GM21515 (cell line): ENCODE measurements around the gene GIPR.
"Not testable (repeated sequence)": the region's sequence is repeated elsewhere in the genome, so short reads cannot be mapped to it uniquely, and the experiment has no call there.

Source experiments
- ATAC-seq: cut with Tn5 transposase; IDR thresholded peaks from one replicate; pipeline ENCODE4 v1.9.1; 2021; ENCODE audit not compliant: unreplicated experiment

Gene GIPR, protein sequence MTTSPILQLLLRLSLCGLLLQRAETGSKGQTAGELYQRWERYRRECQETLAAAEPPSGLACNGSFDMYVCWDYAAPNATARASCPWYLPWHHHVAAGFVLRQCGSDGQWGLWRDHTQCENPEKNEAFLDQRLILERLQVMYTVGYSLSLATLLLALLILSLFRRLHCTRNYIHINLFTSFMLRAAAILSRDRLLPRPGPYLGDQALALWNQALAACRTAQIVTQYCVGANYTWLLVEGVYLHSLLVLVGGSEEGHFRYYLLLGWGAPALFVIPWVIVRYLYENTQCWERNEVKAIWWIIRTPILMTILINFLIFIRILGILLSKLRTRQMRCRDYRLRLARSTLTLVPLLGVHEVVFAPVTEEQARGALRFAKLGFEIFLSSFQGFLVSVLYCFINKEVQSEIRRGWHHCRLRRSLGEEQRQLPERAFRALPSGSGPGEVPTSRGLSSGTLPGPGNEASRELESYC

DNA sequence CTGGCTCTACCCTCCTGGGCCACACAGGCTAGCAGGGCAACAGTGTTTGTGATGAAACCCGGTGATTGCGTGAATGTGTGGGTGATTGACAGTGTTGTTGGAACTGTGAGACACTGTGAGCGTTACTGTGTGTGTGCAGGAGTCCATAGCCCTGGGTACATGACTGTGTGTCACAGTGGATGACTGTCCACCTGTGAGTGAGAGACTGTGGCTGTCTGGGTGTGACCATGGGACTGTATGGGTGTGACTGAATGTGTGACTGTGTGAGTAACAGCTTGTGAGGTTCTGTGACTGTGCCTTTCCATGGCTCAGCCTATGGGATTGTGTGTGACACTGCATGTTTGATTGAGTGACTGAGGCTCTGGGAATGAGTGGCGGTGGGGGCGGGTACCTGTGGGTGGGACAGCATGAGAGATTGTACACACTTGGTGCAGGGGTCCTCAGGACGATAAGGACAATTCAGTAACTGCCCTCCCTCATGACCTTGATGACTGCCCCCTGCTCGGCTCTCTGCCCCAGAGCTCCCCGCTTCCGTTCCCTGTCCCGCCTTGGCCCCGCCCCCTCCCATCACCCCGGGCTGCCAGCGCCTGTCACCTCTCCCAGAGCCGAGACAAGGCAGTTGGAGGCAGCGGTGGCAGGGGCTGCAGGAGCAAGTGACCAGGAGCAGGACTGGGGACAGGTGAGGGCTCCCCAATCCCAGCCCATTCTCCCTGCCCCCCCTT lies at the start of gene GIPR:
Gene GIPR, plus strand, starts transcription at position 602 of the 722 bp plus-strand sequence. CDS start 1,300 bp downstream, outside the sequence.
- peak; percentile 37 for ATAC-seq

DNA sequence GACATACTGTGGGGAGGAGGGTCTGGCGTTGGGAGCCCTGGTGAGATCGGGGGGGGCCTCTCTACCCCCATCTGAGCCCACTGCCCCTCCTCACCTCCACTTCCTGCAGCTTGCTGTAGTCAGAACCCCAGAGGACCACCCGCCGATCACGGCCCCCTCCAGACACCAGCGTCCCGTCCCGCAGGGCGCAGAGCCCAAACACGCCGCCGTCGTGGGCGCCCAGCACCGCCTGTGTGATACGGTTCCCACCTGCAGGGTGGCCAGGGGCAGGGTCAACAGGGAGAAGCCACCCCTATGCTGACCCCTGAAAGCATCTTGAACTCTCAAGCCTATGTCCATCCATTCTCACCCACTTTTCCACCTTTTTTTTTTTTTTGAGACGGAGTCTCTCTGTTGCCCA lies 46.6 kb upstream of the GIPR start:
- no peak for ATAC-seq

DNA sequence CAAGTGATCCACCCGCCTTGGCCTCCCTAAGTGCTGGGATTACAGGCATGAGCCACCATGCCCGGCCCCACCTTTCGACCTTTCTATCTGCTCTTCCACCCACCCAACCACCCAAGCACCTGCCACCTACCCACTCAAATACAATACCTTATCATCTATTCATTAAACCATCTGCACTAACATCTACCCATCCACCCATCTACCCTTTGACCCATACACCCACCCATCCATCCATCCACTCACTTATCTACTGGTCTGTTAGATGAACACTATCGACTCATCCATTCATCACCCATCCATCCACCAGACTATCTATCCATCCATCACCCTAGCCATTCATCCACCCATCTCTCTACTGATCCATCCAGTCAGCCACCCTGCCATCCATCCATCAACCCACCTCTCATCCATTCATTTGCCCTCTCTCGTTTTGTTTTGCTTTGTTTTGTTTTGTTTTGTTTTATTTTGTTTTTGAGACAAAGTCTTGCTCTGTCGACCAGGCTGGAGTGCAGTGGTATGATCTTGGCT lies 46.0 kb upstream of the GIPR start:
- no peak for ATAC-seq

DNA sequence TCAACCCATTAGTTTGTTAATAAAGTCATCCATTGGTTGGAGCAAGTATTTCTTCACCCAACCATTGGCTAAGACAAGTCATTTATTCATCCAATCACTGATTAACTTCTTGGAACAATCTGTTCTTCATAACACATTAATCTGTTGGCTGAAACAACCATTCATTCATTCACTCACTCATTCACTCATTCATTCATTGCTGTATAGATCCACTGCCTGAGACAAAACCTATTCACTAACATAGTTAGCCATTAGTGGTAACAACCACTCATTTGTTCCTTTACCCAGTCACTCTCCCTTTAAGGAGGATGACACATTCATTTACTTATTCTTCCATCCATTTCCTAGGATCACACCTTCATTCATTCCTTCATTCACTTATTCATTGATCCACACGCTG lies 44.0 kb upstream of the GIPR start:
- no peak for ATAC-seq

DNA sequence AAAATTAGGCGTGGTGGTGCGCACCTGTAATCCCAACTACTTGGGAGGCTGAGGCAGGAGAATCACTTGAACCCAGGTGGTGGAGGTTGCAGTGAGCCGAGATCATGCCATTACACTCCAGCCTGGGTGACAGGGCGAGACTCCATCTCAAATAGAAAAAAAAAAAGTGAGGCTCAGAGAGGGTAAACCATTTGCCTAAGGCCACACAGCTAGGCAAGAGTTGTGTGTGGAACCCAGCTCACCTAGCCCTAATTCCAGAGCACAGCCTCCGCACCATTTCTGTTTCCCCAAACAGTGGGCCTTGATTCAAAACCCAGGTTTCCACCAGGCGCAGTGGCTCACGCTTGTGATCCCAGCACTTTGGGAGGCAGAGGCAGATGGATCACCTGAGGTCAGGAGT lies 39.8 kb upstream of the GIPR start:
- ATAC-seq = not testable (repeated sequence)

DNA sequence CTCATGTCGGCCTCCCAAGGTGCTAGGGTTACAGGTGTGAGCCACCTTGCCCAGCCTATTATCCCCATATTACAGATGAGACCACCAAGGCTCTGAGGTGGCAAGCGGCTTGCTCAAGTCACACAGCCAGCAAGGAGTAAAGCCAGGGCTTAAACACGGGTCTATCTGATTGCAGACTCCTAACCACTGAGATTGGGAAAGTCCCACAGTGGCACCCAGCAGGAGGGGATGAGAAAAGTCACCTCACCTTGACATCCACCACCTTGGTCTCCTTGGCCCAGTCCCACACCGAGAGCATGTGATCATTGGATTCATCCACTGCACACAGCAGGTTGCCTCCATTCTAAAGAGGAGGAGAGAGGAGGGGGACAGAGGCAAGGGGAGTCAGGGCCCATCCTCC lies 38.3 kb upstream of the GIPR start:
- ATAC-seq = no peak

DNA sequence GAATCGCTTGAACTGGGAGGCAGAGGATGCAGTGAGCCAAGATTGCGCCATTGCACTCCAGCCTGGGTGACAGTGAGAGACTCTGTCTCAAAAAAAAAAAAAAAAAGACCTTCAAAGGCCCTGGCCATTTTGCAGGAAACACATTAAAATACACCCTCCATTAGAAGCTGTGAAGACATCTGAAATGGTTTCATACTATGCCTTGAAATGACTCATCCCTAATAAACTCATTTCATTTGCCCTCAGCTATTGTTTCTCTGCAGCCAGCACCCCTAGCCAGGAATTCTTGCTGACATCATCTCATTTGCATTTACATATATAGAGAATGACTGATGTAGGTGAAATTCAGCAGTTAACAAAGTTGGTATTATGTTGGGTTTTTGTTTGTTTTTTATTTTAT lies 37.6 kb upstream of the GIPR start:
- no peak for ATAC-seq

DNA sequence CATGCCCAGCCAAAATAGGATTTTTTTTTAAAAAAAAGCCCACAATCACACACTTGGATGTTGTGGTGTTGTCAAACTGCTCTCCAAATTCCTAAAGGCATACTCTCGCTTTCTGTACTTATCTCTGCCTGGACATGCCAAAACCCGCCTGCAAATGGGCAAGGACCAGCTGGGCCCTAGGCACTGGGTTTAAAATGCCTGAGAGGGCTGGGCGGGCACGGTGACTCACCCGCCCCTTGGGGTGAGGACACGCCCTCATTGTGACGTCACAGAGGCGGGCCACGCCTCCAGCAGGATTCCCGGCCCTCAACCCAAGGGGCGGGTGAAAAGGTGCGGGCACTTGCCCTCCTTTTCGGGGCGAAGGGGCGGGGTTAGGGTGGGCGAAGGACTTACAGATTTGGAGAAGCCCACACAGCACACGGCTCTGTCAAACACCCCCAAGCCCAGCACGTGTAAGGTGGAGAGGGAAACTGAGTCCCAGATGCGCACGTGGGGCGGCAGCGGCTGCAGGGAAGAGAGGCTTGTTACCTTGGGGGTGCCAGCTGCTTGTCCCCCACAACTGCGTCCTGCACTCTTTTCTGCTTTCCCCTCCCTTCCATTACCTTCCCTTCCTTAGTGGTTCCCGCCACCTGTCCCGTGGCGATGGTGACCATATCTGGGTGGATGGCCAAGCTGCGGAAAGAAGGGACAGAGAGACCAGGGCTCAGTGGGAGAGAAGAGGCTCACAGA lies 35.4 kb upstream of the GIPR start:
- no peak for ATAC-seq

DNA sequence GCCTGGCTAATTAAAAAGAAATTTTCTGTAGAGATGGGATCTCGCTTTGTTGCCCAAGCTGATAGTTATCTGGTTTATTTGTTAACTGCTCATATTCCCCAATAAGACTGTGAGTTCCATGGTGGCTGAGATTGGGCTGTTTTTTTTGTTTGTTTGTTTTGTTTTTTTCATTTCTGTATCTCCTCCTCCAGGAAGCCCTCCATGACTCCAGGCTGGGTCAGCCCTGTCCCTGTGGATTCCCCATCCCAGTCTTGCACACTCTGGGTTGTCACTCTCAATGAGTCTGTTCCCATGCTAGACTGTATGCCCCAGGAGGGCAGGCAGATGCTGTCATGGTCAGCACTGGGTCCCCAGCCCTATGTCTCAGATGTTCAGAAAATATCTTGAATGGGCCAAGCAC lies 31.7 kb upstream of the GIPR start:
- no peak for ATAC-seq

DNA sequence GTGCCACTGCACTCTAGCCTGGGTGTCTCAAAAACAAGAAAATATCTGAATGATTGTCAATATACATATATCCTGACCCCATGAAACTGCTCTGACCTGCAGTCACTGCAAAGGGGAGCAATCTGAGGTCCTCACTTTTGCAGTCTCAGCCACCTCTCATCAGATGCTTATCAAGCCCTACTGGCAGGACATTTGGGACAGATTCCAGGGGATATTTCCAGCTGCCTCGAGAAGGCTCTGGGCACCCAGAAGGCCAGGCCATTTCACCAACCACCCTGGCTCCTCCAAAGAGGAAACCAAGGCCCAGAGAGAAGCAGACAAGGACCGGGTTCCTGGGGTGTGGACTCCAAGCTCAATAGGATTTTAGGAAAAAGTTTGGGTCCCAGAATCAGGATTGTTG lies 31.1 kb upstream of the GIPR start:
- no peak for ATAC-seq

DNA sequence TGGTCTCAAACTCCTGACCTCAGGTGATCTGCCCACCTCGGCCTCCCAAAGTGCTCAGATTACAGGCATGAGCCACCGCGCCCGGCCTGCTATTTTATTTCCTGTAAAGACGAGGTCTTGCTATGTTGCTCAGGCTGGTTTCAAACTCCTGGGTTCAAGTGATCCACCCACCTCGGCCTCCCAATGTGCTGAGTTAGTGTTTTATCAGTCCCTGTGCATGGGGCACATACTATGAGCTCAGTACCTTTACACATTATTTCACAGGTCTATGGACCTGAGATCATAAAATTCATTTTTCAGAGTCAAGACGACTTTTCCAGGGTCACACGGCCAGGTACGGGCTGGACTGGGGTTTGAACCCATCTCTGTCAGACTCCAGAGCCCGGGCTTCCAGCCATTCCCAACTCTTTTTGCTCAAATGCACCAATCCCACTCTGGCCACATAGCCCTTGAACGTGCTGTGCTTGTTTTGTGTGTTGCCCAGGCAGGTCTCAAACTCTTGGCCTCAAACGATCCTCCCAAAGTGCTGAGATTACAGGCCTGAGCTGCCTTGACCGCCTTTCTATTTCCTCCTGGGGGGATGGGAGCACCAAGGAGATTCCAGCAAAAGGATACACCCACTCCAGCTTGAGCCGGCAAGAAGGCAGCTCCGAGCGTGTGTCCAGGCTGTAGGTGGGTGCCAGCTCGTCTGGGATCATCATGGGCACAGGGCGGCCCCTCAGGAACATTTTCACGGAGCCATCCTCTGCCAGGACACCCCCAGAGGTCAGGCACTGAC lies 29.9 kb upstream of the GIPR start:
- ATAC-seq = no peak

DNA sequence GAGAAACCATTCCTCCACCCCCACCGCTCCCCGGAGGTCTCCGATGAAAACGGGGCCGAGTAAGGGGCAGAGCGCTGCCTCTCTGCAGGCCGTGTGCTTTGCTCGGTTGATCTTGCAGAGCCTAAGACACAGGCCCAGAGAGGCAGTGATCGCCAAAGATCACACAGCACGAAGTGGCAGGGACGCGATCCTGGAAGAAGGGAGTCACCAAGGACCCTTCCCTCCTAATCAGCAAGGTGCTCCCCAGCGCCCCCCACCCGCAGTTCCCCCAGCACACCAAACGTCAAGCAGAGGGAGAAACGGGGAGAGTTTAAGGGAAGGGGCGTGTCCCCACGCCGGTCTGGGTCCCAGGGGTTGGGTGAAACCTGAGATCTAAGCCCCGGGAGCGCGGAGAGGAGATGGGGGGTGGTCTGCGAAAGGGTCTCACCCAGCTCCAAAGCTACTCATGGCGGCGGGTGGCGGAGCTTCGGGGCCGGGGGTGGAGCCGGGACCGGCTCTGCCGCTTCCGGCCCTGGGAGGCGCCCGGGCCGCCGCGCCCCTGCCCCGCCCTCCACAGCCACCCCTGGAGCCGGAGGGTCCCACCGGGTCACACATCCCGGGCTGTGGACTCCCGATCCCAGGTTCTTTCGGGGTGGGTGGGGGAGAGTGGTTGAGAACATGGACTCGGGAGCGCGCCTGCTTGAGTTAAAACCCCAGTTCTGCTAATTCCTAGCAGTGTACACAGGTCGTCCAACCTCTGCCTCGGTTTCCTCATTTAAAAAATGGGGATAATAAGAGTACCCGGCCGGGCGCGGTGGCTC lies 28.9 kb upstream of the GIPR start, which contains the start of gene EML2:
Gene EML2, minus strand, starts transcription at position 468 of the 800 bp plus-strand sequence. Its CDS starts 21 bp downstream, at position 447.
- no peak for ATAC-seq

DNA sequence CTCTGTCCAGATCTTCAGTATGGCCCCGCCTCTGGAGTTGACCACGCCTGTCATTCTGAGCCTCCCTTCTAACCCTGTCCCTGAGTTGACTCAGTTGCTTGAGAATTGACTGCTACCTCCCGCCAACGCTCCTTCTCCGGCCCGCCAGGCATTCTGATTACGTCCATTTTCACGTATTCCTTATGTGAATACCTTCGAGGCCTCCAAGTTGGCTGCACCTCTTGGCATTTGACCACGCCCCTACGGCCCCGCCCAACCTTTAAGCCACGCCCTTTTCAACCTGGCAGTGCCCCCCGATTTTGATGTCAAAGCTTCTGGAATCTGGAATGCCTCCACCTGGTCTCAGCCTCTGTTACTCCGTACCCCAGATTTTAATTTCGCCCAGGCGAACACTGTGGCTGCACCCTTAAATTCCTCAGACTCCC lies 27.2 kb upstream of the GIPR start:
- no peak for ATAC-seq

DNA sequence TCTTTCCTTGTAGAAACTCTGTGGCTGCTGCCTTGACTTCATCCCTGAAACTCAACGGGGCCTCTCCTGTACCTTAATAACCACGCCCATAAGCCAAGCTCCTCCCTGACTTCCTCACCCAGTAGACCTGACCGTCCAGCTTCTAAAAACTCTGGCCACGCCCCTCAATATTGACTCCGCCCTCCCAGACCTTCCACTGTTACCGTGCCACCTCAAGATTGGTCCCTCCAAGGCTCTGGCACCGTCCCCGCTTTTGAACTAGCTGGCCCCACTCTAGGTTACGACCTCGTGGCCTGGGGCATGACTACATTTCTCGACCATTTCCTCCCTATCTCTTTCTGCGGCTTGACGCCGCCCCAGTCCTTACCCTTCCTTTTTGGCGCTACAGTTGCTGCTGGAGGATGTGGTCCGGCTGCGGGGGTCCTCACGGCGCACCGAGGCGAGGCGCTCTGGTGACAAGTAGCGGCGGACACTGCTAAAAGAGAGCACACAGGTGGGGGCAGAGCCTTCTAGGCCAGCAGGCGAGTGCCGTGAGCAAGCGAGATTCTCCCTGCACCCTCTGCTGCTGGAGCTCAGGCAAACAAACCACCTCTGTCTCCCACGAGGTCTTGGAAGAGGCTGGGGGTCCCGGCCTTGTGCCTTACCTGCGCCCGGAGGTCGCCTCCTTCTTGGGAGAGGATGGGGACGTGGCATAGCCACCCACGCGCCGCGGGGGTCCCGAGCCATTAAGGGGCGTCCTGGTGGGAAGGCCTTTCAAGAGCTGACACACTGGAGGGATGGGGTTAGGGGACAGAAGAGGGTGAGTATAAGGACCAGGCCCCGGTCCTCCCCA lies 26.5 kb upstream of the GIPR start:
- ATAC-seq = peak; percentile 27

DNA sequence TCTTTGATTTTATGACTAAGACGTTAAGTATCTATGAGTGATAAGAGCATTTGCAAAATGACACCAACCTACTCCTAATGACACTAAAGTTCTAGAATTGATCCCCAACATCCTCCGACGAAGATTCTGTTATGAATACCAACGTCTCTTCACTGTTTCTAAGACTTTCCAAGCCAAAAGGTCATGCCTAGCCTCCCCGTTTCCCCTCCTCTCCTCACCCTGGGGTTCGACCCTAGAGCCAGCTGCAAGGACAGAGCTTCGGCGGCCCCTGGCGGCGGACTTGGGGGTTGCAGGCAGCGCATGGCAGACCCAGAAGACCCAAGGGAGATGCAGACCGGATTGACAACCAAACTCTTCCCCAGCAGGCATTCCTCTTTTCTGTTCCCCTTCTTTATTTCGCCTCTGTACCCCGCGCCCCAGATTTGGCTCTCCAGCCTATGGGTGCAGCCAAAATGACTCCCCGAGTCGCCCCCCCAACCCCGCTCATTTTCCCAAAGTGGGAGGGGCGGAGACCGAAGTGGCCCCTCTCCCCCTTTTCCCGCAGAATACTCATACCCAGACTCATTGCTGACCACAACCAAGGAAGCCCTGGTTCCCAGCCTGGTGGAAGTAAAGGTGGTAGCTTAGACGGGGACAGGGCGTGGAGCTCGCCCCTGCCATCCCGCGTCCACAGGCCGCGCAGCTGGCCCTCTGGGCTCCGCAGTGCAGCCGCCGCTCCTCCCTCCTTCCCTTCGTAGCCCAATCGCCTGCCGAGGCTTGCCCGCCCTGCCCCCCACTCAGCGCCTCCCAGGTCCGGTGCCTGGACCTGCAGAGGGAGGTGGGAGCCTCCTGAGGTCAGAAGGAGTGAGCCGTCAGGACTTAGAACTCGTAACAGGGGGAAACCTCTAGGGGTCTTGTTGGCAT lies 24.7 kb upstream of the GIPR start:
- peak; percentile 33 for ATAC-seq

DNA sequence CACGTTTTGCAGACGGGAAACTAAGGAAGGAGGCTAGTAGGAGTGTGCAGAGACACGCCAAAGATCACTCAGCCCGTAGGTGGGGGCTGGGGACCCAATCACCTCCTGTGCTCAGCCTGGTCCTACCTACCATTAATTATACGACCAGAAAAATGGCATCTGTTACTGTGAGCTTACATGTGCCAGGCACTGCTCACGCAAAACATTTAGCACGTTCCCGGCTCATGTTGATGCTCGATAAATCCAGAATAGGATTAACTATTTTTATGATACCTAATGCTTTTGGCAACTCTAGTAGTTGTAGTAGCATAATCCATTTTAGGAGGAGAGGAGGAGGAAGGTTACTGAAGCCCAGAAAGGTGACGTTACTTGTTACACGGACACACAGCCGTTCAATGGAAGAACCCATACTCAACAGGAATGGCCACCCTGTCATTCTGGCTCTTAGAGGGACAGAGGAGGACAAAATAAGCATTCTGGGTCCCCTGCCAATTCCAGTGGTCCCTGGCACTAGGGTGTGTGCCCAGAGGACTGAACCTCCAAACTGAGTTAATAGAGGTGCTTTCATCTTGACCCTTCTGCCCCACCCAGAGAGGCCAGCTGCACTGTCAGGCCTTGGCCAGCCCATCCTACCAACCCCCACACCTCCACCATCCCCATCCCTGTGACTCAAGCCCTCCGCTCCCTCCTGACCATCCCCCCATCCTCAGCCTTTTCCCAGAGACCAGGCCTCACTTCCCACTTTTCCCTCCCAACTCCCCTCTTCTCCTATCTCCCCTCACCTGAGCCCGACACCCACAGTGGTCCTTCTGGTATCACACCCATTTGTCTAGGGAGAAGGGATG lies 23.9 kb upstream of the GIPR start:
- ATAC-seq = no peak
